HEK293 (cell line): Measurements from ENCODE around the gene MYH15.

ENCODE experiments used
- CTCF ChIP-seq: fragments of 450-650 bp; formaldehyde crosslinking; IDR thresholded peaks from 2 replicates; pipeline ENCODE4 v1.5.1; 2016; ENCODE audit warnings: missing biosample characterization, missing genetic modification characterization
- KLF10 ChIP-seq: fragments of 450-650 bp; IDR thresholded peaks from 2 replicates; pipeline ENCODE4 v1.5.1; 2018; ENCODE audit warnings: missing biosample characterization, mild to moderate bottlenecking, missing genetic modification characterization
- REST ChIP-seq: fragments of 450-650 bp; formaldehyde crosslinking; IDR thresholded peaks from 2 replicates; pipeline ENCODE4 v1.5.1; 2016; ENCODE audit warnings: missing biosample characterization, missing genetic modification characterization
- SALL2 ChIP-seq: fragments of 450-650 bp; formaldehyde crosslinking; IDR thresholded peaks from 2 replicates; pipeline ENCODE4 v1.5.0; 2017; ENCODE audit warnings: missing biosample characterization, mild to moderate bottlenecking, missing genetic modification characterization, borderline replicate concordance
- TCF7L2 ChIP-seq: IDR thresholded peaks from 2 replicates; pipeline ENCODE4 v1.6.1; 2011; ENCODE audit warnings: low read depth, mild to moderate bottlenecking, inconsistent platforms, low read length, moderate library complexity, borderline replicate concordance
- TRIM28 ChIP-seq: IDR thresholded peaks from 2 replicates; pipeline ENCODE4 v1.6.1; 2011; ENCODE audit warnings: low read length, control low read depth, borderline replicate concordance
- ZNF175 ChIP-seq: fragments of 450-650 bp; formaldehyde crosslinking; IDR thresholded peaks from 2 replicates; pipeline ENCODE4 v1.5.1; 2016; ENCODE audit warnings: missing biosample characterization, missing genetic modification characterization
- ZNF274 ChIP-seq, 2 experiments: fragments of 200-500 bp in 1 of 2; fragments of 450-650 bp in 1 of 2; sonication (Bioruptor generic) in 1 of 2; formaldehyde crosslinking in 1 of 2; IDR thresholded peaks; 2 replicates each; pipeline versions ENCODE4 v1.5.1 to v1.6.1; 2014 to 2016; ENCODE audit warnings: borderline replicate concordance in 1 of 2, inconsistent platforms in 1 of 2, low read length in 1 of 2, missing biosample characterization in 1 of 2, missing genetic modification characterization in 1 of 2
- ZNF341 ChIP-seq: fragments of 450-650 bp; formaldehyde crosslinking; IDR thresholded peaks from 2 replicates; pipeline ENCODE4; 2016; ENCODE audit warnings: low read depth, missing biosample characterization, missing genetic modification characterization
- ZNF513 ChIP-seq: fragments of 450-650 bp; IDR thresholded peaks from 2 replicates; pipeline ENCODE4 v1.5.1; 2018; ENCODE audit warnings: missing biosample characterization, missing genetic modification characterization
- ZNF561 ChIP-seq: fragments of 450-650 bp; IDR thresholded peaks from 2 replicates; pipeline ENCODE4 v1.5.1; 2018; ENCODE audit warnings: missing biosample characterization, missing genetic modification characterization, borderline replicate concordance
- ZNF623 ChIP-seq: fragments of 450-650 bp; formaldehyde crosslinking; IDR thresholded peaks from 2 replicates; pipeline ENCODE4 v1.5.1; 2016; ENCODE audit warnings: missing biosample characterization, missing genetic modification characterization
- ZNF639 ChIP-seq: fragments of 450-650 bp; formaldehyde crosslinking; IDR thresholded peaks from 2 replicates; pipeline ENCODE4 v1.5.1; 2016; ENCODE audit warnings: missing biosample characterization, missing genetic modification characterization

GRCh38 chr3:108378153-108378951 lies 132.0 kb downstream of the MYH15 start:
- no peak for TF ChIP-seq TRIM28
- TF ChIP-seq ZNF513 (tag by site-specific recombination) = no peak
- no peak for TF ChIP-seq CTCF (tag by site-specific recombination)
- no peak for TF ChIP-seq SALL2 (tag by site-specific recombination)
- TF ChIP-seq ZNF341 (tag by site-specific recombination) = no peak
- TF ChIP-seq ZNF639 (tag by site-specific recombination) = no peak
- TF ChIP-seq REST (tag by site-specific recombination) = no peak
- no peak for TF ChIP-seq TCF7L2
- TF ChIP-seq ZNF274 (IDR thresholded peaks at IDR 0.05; ENCODE audit: low read length) = no peak
- TF ChIP-seq ZNF274 (tag by site-specific recombination; IDR thresholded peaks at IDR 0.05; ENCODE audit: borderline replicate concordance) = no peak
- no peak for TF ChIP-seq KLF10 (tag by site-specific recombination)
- TF ChIP-seq ZNF175 (tag by site-specific recombination) = no peak
- TF ChIP-seq ZNF623 (tag by site-specific recombination) = no peak
- TF ChIP-seq ZNF561 (tag by site-specific recombination) = no peak
